Stimulated activated CD8-positive, alpha-beta memory T cell treated with anti-CD3 and anti-CD28 coated beads, Interleukin-4, amount 100 ng/mL, for 4 hours (primary cell): ENCODE results near the gene SARNP.
A peak's percentile ranks its signal among the peaks of the same experiment; 100 is the strongest.
"Not testable (repeated sequence)": the region's sequence is repeated elsewhere in the genome, so short reads cannot be mapped to it uniquely, and the experiment has no call there.

ENCODE experiments used
- DNase-seq, 2 donors: peaks; one replicate each; pipeline ENCODE4 v3.0.0-alpha.2; 2020; ENCODE audit warnings: low read depth in 2 of 2, low spot score in 1 of 2

Gene SARNP

GRCh38 chr12:55839345-55840140 lies 22.0 kb upstream of the SARNP start:
- DNase-seq: no peak

GRCh38 chr12:55838361-55838760 lies 20.8 kb upstream of the SARNP start:
- DNase-seq: no peak

GRCh38 chr12:55834400-55834799 lies 16.9 kb upstream of the SARNP start:
- DNase-seq: not testable (repeated sequence)

- DNase-seq: no peak
Measured at GRCh38 chr12:55833056-55833455, 15.5 kb upstream of the SARNP start.

GRCh38 chr12:55831447-55831815 lies 13.9 kb upstream of the SARNP start:
- DNase-seq: no peak

GRCh38 chr12:55830601-55831446 lies 13.3 kb upstream of the SARNP start:
- peak in 1 of 2 donors; percentile 39 for DNase-seq

- DNase-seq: no peak
Measured at GRCh38 chr12:55829967-55830600, 12.6 kb upstream of the SARNP start.

- no peak for DNase-seq
Measured at GRCh38 chr12:55828357-55828756, 10.8 kb upstream of the SARNP start.

GRCh38 chr12:55827806-55828205 lies 10.3 kb upstream of the SARNP start:
- DNase-seq: no peak

- no peak for DNase-seq
Measured at GRCh38 chr12:55824726-55825125, 7.2 kb upstream of the SARNP start.

- DNase-seq: no peak
Measured at GRCh38 chr12:55823419-55823818, 5.9 kb upstream of the SARNP start.

GRCh38 chr12:55822228-55822627 lies 4.7 kb upstream of the SARNP start:
- no peak for DNase-seq

GRCh38 chr12:55820679-55821078 lies 3.2 kb upstream of the SARNP start:
- DNase-seq: no peak

- DNase-seq: no peak
Measured at GRCh38 chr12:55818886-55819285, 1.4 kb upstream of the SARNP start.

- DNase-seq: no peak
Measured at GRCh38 chr12:55818140-55818728, 710 bp upstream of the SARNP start.

- DNase-seq: no peak
Measured at GRCh38 chr12:55816881-55817344, 611 bp downstream of the SARNP start.

- DNase-seq: no peak
Measured at GRCh38 chr12:55815473-55815872, 2.1 kb downstream of the SARNP start.

- DNase-seq: no peak
Measured at GRCh38 chr12:55814257-55814656, 3.3 kb downstream of the SARNP start.

GRCh38 chr12:55812088-55812487 lies 5.4 kb downstream of the SARNP start:
- DNase-seq: no peak

GRCh38 chr12:55809274-55809673 lies 8.2 kb downstream of the SARNP start:
- no peak for DNase-seq

- DNase-seq: no peak
Measured at GRCh38 chr12:55806982-55807381, 10.5 kb downstream of the SARNP start.
